GM21619 (cell line): ENCODE results near the gene NACC2.

ENCODE experiments used
- ATAC-seq: cut with Tn5 transposase; IDR thresholded peaks from one replicate; pipeline ENCODE4 v1.9.1; 2021; ENCODE audit not compliant: unreplicated experiment

The NACC2 gene

DNA sequence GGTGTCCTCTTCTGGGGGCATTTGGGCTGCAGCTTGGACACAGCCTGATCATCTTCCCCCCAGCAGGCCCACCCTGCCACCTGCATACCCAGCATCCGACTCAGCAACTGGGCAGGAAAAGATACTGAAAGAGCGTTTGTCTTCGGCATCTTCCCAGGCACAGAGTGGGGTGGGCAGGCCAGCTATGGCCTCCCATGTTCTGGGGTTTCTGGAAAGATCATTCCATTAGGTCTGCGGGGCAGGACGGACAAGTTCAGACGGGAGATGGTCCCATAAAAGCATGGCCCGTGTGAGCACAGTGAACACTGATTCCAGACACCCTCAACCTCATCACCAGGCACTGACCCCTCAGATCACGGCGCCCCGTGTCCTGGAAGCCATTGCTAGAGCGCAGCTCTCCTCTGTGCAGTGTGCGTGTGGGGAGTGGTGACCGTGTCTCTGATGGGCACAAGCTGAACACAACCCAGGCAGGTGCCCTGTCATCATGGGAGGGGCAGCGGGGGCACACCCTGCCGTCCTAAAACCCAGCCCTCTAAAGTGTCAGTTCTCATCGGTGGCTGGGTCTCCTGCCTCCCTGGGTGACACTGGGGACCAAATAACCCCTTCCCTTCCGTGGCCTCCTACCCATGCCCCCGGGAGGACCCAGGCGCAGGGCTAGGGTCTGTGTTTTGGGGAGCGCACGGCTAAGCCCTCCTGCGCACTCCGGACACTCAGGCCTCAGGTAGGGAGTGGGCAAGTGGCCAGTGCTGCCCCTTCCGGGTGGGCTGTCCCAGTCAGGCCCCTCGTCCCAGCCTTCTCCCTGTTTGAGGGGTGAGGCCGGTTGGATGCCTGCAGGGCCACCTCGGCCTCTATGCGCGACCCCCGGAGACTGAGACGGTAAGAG, 36.8 kb upstream of the NACC2 start:
- no peak for ATAC-seq

DNA sequence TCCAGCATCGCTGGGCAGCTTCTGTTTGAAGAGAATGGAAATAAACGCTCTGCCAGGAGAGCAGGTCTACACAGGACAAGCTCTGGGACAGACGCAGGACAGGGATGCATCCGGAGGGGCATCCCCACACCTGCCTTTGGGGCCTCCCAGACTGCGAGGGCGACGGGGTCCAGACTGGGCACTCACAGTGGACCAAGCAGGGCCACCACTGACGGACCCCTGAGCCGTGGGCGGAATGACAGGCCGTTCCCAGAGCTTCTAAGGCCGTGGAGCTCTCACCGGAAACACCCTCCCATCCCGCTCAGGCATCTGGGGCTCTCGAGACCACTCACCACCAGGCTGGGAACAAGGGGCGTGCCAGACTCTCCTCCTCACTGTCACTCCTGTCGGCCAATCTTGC, 34.1 kb upstream of the NACC2 start:
- no peak for ATAC-seq

DNA sequence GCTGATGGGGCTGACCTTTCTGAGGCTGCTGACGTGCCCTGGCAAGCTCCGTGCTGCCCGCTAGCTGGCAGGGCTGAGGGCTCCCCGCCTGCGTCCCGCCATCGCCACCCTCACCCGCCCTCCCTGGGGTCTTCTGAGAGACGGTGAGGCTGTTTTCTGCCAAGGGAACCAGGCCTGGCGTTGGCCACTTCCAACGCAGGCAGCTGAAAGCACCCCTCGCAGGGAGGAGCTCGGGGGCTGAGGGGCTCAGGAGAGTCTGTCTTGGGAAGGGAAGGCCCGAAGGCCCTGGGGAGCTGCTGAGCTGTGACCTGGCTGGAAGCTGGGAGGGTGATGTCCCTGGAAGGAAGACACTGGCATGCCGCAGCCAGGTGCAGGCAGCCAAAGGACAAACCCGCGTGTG, 33.3 kb upstream of the NACC2 start:
- ATAC-seq: no peak

DNA sequence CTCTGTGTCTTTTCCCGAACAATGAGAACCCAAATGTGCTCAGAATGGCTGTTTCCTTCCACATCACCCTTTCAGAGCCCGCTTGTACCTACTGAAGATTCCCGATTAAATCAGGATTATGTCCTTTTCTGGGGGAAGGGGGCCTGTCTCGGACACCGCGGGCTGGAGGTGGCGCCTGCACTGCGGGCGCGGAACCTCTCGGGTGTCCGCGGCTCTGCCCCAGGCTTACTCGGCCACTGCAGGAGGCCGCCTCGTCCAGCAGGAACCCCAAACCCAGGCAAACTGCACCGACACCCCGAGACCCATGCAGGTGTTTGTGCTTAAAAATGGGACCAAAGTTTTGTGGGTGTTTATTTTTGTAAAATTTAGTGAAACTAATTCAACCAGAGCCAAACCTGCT, 32.2 kb upstream of the NACC2 start:
- no peak for ATAC-seq

DNA sequence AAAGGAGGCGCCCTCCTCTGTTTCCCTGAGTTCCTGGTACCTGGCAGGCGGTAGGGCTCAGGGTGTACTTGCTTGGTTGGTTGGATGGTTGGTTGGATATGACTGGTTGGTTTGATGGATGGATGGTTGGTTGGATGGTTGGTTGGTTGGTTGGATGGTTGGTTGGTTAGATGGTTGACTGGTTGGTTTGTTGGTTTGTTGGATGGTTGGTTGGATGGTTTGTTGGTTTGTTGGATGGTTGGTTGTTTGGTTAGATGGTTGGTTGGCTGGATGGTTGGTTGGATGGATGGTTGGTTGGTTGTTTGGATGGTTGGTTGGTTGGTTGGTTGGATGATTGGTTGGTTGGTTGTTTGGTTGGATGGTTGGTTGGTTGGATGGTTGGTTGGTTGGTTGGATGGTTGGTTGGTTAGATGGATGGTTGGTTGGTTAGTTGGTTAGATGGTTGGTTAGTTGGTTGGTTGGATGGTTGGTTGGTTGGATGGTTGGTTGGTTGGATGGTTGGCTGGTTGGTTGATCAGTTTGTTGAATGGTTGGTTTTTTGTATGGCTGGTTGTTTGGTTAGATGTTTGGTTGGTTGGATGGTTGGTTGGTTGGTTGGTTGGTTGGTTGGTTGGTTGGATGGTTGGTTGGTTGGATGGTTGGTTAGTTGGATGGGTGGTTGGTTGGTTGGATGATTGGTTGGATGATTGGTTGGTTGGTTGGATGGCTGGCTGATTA, 30.0 kb upstream of the NACC2 start:
- no peak for ATAC-seq

DNA sequence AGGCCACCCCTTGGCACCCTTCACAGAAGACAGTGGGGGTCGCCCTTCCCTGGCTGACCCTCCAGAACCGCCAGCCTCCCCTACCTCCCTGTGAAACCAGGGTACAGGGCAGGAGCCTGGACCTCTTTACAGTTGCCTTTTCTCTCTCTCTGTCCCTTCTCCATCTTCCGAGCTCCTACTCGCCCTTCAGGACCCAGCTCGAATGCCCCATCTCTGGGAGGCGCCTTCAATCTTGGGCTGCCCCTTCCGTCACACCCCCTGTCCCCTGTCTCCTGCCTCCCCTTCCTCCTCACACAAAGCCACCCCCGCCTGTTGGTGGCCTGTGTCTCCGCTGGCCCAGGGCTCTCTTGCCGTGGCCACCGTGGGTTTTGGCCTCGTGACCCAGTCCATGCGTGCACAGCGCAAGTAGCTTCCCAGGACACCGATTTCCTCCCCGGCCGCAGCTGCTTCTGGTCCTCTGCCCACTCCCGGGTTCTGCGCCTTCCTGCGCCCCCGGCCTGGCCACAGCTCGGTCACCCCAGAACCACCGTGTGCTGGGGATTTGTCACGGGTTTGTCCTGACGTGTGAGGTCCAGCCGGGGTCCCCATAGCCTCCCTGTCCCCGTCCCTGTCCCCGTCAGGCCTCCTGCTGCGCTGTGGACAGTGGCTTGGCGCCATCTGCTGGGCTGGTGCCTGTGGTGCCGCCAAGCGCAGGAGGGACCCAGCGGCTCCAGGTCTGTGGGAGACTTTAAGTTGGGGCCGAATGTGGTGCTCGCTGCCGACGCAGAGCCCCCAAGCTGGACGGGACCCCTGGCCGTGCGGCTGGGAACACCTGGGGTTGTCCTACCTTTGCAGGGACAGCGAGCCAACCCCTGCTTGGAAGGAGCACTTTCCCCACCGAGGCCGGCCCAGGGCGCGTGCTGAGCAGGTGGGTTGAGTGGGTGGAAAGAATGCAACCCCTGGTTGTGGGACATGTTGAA, 27.6 kb upstream of the NACC2 start:
- no peak for ATAC-seq

DNA sequence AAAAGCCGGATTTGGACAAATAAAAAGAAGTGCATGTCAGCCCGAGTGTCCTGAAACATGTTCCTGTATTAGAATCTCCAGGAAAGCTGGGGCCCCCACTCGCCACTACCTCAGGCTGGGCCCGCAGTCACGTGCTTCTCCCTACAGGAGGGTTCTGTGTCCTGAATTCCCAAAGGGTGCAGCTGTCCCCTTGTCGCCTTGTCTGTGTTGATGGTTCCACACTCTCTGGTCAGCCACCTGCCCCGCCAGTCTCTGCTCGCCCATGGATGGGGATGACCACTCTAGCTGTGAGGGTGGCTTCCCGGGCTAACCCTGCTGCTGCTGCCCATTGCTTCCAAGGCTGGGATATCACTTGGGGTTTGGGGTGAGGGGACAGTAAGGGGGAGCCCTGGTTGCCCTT, 26.7 kb upstream of the NACC2 start:
- no peak for ATAC-seq

DNA sequence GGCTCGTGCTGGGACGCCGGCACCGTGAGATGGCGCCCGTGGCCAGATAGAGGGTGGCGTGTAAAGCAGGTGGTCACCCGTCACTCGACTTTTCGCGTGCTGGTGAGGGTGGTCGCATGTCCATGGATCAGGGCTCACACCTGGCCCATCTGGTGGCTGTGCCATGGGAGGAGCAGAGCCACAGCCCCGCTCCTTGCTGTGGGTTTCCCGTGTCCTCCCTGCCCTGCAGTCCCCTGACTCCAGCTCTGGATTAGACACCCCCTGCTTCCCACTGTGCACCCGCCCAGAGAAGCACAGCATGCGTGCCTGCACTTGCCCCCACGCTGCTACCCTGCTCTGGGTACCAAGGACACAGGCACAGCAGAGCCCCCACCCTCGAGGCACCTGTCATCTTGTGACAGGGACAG, 25.4 kb upstream of the NACC2 start:
- ATAC-seq: no peak

DNA sequence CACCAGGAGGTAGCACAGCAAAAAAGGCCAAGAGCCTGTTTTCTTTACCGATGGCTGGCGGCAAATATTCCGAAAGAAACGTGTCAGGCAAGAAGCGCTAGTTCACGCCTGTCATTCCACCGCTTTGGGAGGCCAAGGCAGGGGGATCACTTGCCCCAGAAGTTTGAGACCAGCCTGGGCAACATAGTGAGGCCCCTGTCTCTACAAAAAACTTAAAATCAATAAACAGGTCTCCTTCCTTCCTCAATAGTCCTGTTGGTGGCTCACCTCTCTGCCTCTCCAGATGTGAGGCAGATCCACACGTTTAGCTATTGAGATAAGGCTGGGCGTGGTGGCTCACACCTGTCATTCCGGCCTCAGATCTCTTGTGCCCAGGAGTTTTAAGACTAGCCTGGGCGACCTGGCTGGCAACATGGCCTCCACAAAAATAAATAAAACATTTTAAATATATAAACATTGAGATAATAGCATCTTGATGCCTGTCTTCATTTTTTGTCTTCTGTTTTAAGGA, 24.8 kb upstream of the NACC2 start:
- no peak for ATAC-seq

DNA sequence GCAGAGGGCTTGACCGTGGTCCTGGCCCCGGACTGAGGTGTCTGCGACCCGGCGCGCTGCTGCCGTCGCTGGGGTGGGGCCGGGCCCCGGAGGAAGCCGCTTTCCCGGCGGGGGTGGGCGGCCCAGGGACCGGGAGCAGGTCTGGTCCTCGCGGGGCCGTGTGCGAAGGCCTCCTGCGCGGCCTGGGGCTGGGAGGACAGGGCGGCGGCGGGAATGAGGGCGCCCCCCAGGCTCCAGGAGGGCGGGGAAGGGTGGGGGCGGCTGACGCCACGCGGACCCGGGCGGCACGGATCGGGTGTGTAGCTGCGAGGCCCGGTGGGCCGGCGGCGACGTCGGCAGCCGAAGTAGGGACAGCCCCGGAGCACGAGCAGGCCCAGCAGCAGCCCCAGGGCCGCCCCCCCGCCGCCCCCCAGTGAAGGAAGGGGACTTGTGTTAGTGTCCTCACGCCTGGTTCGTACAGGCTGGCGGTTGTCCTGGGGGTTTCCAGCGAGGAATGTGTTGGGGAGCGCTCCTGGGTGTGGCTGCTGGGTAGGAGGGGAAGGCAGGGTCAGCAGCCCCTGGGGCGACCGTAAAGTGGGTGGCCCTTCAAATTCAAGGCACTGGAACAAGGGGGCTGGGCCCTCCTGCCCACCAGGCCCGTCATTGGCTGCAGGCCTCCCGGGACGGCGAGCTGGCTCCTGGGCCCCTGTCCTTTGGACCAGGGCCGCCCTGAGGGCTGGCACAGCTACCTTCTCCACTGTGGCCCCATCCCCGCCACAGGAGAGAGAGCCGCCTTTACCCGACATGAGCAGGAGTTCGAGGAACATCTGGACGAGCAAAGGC, 24.2 kb upstream of the NACC2 start:
- ATAC-seq: peak; percentile 6

DNA sequence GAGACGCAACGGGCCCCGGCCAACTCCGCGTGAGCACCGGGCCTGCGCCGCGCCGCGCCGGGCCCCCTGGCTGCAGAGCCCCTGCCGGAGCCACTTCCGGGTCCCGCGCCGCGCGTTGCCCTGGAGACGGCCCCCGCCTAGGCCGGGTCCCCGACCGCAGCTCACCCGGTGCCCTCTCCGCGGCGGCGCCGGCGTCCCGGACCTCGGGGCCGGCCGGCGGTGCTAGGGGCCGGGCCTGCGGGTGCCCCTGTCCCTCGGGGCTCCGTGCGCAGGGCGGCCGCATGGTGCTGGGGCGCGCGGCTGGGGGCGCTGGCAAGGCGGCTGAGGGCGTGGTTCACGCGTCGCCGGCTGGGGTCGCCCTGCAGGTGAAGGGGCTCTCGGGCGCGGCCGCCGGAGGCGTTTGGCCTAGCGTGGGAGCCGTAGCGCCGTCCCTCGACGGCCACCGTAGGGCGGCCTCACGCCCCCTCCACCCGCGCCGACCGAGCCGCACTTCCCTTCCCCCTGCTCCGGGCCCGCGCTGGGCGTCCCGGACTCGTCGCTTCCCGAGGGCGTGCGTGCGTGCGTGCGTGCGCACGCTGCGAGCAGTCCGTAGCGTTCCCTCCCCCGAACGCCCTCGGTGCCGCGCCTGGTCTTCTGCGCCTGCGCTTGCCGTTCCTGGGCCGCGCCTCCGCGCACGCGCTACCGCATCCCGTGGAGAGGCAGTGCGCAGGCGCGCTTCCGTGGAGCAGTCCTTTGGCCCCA, 23.4 kb upstream of the NACC2 start, which contains the start of gene TMEM250:
Gene TMEM250, minus strand, starts transcription at position 556 of the 741 bp plus-strand sequence. CDS start 1,975 bp downstream, outside the sequence.
- peak; percentile 60 for ATAC-seq

DNA sequence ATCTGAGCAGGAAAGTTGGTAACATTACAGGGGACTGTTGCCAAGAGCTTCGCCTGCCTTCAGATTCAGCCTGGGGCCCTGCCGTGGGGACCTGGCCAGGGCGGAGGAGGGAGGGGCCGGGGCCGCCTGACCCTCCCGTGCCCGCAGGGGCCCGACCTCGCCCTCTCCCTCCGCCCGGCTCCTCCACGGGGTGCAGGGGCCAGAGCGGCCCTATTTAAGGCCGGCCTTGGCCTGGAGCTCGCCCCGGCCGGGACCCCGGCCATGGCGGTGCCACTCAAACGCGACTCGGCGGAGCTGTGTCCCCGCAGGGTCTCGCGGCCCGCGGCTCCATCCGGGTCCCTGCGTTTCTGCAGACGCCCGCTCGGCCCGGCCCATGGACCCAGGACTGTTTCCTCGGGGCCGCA, 22.8 kb upstream of the NACC2 start:
- peak; percentile 16 for ATAC-seq

DNA sequence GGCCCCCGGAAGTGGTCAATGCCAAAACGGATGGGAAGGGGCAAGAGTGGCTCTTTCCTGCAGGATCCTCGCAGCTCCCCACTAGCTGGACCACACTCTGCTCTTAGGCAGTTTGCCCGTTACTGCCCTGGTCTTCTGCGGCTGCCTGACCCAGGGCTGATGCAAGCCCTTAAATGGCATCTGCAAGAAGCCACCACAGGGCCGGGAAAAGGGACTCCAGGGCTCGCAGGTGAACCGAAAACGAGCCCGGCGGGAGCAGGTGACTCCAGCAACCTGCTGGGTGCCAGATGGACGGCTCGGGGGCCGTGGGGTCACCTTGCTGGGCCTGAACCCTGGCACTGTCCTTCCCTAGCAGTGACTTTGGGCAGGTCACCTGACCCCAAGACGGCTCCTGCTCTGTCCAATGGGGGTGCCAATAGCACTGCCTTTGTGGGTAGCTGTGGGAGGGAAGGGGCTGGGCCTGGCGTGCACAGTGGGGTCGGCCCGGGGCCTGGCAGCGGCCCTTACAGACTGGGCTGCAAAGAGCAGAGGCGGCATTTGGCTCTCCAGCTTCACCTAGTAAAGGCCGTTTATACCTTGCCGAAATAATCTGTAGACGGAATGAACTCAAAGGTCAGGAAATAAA, 22.3 kb upstream of the NACC2 start:
- ATAC-seq: no peak

DNA sequence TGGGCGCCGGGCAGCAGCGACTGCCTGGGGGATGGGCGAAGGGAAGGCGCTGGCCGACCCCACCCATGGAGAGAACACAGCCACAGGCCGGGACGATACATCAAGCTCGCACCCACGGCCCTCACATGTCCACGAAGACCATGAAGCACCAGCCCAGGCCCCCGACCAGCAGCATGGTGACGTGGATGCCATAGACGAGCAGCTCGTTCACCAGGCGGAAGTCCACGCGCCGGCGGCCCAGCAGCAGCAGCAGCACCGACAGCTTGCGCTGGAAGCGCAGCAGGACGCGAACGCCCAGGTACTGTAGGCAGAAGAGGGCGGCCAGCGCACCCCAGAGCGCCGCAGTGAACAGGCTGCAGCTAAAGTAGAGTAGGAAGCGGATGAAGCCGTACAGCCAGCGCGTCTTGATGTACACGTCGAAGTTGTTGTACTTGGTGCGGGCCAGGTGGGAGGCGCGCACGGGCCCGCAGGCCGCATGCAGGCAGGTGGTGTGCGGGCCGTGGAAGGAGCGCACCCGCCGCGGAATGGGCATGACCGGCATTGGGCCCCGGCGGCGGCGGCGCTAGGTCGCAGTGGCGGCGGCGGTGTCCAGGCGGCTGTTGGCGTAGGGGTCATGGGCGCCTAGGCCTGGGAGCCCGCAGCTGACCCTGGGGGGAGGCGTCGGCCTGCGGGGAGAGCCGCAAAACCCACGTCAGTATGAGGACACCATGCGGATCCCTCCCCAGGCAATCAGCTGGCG, 21.4 kb upstream of the NACC2 start:
- no peak for ATAC-seq

DNA sequence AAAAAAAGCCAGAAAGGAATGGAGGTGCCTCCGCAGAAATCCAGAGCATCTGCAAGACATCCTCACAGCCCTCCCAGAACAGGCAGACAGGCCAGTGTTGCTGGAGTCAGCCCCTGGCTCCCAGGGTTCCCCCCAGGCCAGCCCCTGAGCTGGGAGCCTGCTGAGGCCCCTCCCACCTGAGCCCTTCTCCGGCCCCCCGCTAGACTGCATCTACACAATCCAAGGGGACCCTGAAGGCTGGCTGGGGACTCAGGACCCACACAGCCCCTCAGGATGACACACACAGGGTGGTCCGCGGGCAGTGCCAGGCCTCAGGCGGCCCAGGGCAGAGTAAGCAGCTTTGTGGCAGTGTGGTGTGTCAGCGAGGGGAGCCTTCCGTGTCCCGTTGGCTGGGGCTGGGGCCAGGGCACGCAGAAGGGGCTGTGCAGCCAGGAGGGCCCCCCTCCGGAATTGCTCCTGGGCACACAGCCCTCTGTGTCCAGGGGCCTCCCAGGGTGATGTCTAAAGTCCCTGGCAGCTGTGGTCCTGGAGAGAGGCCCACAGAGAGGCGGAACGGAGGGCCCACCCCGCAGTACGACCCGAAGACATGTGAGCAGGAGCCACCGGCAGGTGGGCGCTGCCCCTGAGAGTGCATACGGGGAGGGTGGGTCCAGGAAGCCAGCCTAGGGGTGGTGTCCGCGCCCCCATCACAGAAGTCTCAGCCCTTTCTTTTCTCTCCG, 20.7 kb upstream of the NACC2 start:
- no peak for ATAC-seq

DNA sequence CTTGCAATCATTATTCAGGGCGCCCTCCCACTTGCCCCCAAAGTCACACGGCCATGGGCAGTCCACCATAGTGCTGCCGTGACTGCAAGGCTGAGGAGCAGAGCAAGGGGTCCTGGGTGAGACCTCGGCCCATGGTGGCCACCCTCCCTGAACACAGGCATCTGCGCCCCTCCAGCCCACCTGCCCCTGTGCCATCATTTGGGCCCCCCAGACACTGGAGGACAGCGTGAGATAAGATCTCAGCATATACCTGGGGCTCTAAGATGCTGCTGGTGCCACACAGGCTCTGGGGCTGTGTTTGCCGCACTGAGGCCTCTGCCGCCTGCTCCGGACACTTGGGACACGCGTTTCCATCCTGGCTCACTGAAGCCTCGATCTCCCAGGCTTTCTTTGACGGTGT, 20.1 kb upstream of the NACC2 start:
- ATAC-seq: no peak

DNA sequence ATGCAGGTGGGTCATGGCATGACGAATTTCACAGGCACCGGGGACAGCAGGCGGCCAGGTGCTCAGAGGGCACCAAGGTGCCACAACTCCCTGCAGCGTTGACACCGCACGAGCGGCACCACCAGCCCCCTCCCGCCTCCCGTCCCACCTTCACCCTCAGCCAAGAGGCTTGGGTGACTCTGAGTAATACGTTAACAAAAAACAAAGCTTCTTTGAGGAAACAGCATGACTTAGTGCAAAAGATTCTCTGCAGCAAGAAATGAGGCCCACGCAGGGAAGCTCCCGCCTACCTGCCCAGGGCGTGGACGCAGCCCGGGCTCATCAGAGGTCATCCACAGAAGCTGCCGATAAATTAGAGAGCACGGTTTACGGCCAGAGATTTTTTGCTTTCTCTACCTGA, 19.5 kb upstream of the NACC2 start:
- no peak for ATAC-seq

DNA sequence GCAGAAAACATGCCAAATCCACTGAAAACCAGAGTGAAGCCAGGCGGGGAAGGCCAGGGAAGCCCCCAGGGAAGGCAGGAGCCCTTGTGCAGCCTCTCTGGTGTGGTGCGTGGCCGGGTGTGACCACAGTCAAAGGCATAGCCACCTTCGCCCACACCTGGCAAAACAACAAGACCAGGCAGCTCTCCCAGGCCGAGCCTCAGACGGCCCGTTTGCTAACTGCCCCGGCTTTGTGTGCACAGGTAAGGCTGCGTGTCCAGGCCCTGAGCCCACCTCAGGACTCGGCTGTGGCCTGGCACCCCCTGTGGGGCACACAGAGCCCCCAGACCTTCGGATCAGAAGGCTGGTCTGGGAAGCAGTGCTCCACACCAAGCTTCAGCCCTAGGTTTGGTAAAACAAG, 17.5 kb upstream of the NACC2 start:
- ATAC-seq: no peak
